Neural cell (in vitro differentiated cells): ENCODE measurements around the gene RAI1. TPM values are rescaled to one million over a fixed set of nuclear protein-coding genes. Genes with fewer than 3 reads are reported as not detected.
"Not testable (repeated sequence)": the region's sequence is repeated elsewhere in the genome, so short reads cannot be mapped to it uniquely, and the experiment has no call there.

ENCODE experiments used
- H2AFZ ChIP-seq: fragments of 200-600, 300-800 bp; sonication (generic), shearing (Covaris generic); 2 replicates; pipeline ENCODE4 v1.6.0; 2014; ENCODE audit warnings: low read depth, mild to moderate bottlenecking, antibody characterized with exemption, low read length, moderate library complexity
- H3F3A ChIP-seq: fragments of 200-600 bp; shearing (Covaris generic); 2 replicates; pipeline ENCODE4 v1.6.1; 2016; ENCODE audit warnings: mild to moderate bottlenecking, moderate library complexity, mixed read lengths, antibody characterized with exemption, low read length; ENCODE audit not compliant: insufficient read depth, poor library complexity, severe bottlenecking
- H3K27ac ChIP-seq: fragments of 200-600, 300-800 bp; sonication (generic), shearing (Covaris generic); 2 replicates; pipeline ENCODE4 v1.5.1; 2014; ENCODE audit warnings: mild to moderate bottlenecking, low read length, moderate library complexity
- H3K27me3 ChIP-seq: fragments of 300-800, 200-600 bp; sonication (generic), shearing (Covaris generic); 2 replicates; pipeline ENCODE4 v1.6.0; 2014; ENCODE audit warnings: mild to moderate bottlenecking, low read depth, low read length, moderate library complexity; ENCODE audit not compliant: insufficient read depth
- H3K36me3 ChIP-seq: fragments of 300-800, 200-600 bp; sonication (generic), shearing (Covaris generic); 2 replicates; pipeline ENCODE4 v1.5.1; 2014; ENCODE audit warnings: mild to moderate bottlenecking, antibody characterized with exemption, low read length, moderate library complexity; ENCODE audit not compliant: insufficient read depth
- H3K4me2 ChIP-seq: fragments of 300-800, 200-600 bp; sonication (generic), shearing (Covaris generic); 2 replicates; pipeline ENCODE4 v1.6.0; 2014; ENCODE audit warnings: mild to moderate bottlenecking, low read length
- H3K4me3 ChIP-seq: fragments of 300-800, 200-600 bp; sonication (generic), shearing (Covaris generic); 2 replicates; pipeline ENCODE4 v1.5.1; 2014; ENCODE audit warnings: mild to moderate bottlenecking, low read length, moderate library complexity
- H3K79me2 ChIP-seq: fragments of 200-600 bp; shearing (Covaris generic); replicated peaks from 2 replicates; pipeline ENCODE4 v1.6.0; 2014; ENCODE audit warnings: mild to moderate bottlenecking, low read length, moderate library complexity; ENCODE audit not compliant: insufficient read depth
- H3K9ac ChIP-seq: fragments of 300-800, 200-600 bp; sonication (generic), shearing (Covaris generic); 2 replicates; pipeline ENCODE4 v1.6.1; 2016; ENCODE audit warnings: mild to moderate bottlenecking, low read length, mixed read lengths
- H3K9me2 ChIP-seq: fragments of 200-600 bp; shearing (Covaris generic); 2 replicates; pipeline ENCODE4 v1.6.1; 2016; ENCODE audit warnings: mild to moderate bottlenecking, low read length, mixed read lengths; ENCODE audit not compliant: insufficient read depth
- H3K9me3 ChIP-seq: fragments of 200-600, 300-800 bp; sonication (generic), shearing (Covaris generic); 2 replicates; pipeline ENCODE4 v1.6.1; 2016; ENCODE audit warnings: mild to moderate bottlenecking, mixed run types, low read length, moderate library complexity, mixed read lengths
- H4K20me1 ChIP-seq: fragments of 200-600 bp; shearing (Covaris generic); 2 replicates; pipeline ENCODE4 v1.6.1; 2016; ENCODE audit warnings: mild to moderate bottlenecking, mixed run types; ENCODE audit not compliant: insufficient read depth
- CTCF ChIP-seq: fragments of 450-650 bp; IDR thresholded peaks from 2 replicates; pipeline ENCODE4 v1.5.1; 2014; ENCODE audit warnings: antibody characterized with exemption, mild to moderate bottlenecking, moderate library complexity; ENCODE audit not compliant: poor library complexity, severe bottlenecking
- EP300 ChIP-seq: fragments of 450-650 bp; conservative IDR thresholded peaks from 2 replicates; pipeline ENCODE4 v1.6.1; 2014; ENCODE audit warnings: antibody characterized with exemption, mild to moderate bottlenecking, moderate library complexity; ENCODE audit not compliant: poor library complexity, severe bottlenecking
- EZH2 ChIP-seq: fragments of 200-600, 300-800 bp; shearing (Covaris generic), sonication (generic); IDR thresholded peaks from 2 replicates; pipeline ENCODE4 v1.6.1; 2014; ENCODE audit warnings: antibody characterized with exemption, low read length, borderline replicate concordance, mild to moderate bottlenecking; ENCODE audit not compliant: insufficient read depth, poor library complexity, severe bottlenecking
- MXI1 ChIP-seq: fragments of 450-650 bp; conservative IDR thresholded peaks from 2 replicates; pipeline ENCODE4 v1.6.1; 2014; ENCODE audit warnings: antibody characterized with exemption, mild to moderate bottlenecking; ENCODE audit not compliant: poor library complexity, severe bottlenecking
- POLR2AphosphoS5 ChIP-seq: IDR thresholded peaks from 2 replicates; pipeline ENCODE4 v1.6.1; 2012
- RAD21 ChIP-seq: fragments of 450-650 bp; conservative IDR thresholded peaks from 2 replicates; pipeline ENCODE4 v1.6.1; 2014; ENCODE audit warnings: antibody characterized with exemption, mild to moderate bottlenecking, moderate library complexity
- SMC3 ChIP-seq: fragments of 450-650 bp; conservative IDR thresholded peaks from 2 replicates; pipeline ENCODE4 v1.6.1; 2014; ENCODE audit warnings: antibody characterized with exemption, mild to moderate bottlenecking, moderate library complexity; ENCODE audit not compliant: poor library complexity
- TAF1 ChIP-seq: IDR thresholded peaks from 2 replicates; pipeline ENCODE4 v1.6.1; 2012; ENCODE audit warnings: low read depth
- polyA plus RNA-seq: library from polyadenylated mRNA; depleted of rRNA; stranded (reverse); fragments of >200 nt; gene quantifications from 2 replicates; pipeline ENCODE4 v1.2.3, GENCODE V29; 2014
- TF ChIP-seq, protein P1 (sequence below): IDR thresholded peaks from 2 replicates; pipeline ENCODE4 v1.6.1; 2012; ENCODE audit warnings: borderline replicate concordance

RAI1 gene
- polyA plus RNA-seq, 1 donor from 2014 or later = 16.9 TPM

GRCh38 chr17:17806611-17807274, 125.5 kb downstream of the RAI1 start:
- Histone ChIP-seq H3K9me3 (no peaks in the 10 kb centered on the region), H3K36me3 (no peaks in the 10 kb centered on the region), H3K9me2 (no peaks in the 10 kb centered on the region), H3F3A (no peaks in the 10 kb centered on the region), H4K20me1 (no peaks in the 10 kb centered on the region), H2AFZ (no peak overlapping the region), H3K4me3 (no peak overlapping the region), H3K79me2 (peaks cover 7% of the 10 kb centered on the region), H3K27ac (no peak overlapping the region), H3K27me3 (no peaks in the 10 kb centered on the region), H3K4me2 (no peak overlapping the region), H3K9ac (no peak overlapping the region)
- TF ChIP-seq RAD21 = no peak
- no peak for TF ChIP-seq POLR2AphosphoS5
- TF ChIP-seq MXI1 = no peak
- no peak for TF ChIP-seq EZH2
- TF ChIP-seq TAF1 = no peak
- TF ChIP-seq EP300 = no peak
- no peak for TF ChIP-seq CTCF
- TF ChIP-seq, protein P1, sequence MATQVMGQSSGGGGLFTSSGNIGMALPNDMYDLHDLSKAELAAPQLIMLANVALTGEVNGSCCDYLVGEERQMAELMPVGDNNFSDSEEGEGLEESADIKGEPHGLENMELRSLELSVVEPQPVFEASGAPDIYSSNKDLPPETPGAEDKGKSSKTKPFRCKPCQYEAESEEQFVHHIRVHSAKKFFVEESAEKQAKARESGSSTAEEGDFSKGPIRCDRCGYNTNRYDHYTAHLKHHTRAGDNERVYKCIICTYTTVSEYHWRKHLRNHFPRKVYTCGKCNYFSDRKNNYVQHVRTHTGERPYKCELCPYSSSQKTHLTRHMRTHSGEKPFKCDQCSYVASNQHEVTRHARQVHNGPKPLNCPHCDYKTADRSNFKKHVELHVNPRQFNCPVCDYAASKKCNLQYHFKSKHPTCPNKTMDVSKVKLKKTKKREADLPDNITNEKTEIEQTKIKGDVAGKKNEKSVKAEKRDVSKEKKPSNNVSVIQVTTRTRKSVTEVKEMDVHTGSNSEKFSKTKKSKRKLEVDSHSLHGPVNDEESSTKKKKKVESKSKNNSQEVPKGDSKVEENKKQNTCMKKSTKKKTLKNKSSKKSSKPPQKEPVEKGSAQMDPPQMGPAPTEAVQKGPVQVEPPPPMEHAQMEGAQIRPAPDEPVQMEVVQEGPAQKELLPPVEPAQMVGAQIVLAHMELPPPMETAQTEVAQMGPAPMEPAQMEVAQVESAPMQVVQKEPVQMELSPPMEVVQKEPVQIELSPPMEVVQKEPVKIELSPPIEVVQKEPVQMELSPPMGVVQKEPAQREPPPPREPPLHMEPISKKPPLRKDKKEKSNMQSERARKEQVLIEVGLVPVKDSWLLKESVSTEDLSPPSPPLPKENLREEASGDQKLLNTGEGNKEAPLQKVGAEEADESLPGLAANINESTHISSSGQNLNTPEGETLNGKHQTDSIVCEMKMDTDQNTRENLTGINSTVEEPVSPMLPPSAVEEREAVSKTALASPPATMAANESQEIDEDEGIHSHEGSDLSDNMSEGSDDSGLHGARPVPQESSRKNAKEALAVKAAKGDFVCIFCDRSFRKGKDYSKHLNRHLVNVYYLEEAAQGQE = no peak

- Histone ChIP-seq H3K27me3 (no peaks in the 10 kb centered on the region), H4K20me1 (no peaks in the 10 kb centered on the region), H3K79me2 (peaks cover 7% of the 10 kb centered on the region), H3K4me2 (no peak overlapping the region), H2AFZ (no peak overlapping the region), H3K9me2 (no peaks in the 10 kb centered on the region), H3K27ac (no peak overlapping the region), H3K36me3 (no peaks in the 10 kb centered on the region), H3K9ac (no peak overlapping the region), H3K4me3 (no peak overlapping the region), H3K9me3 (no peaks in the 10 kb centered on the region), H3F3A (no peaks in the 10 kb centered on the region)
- TF ChIP-seq EP300 (no peak), EZH2 (no peak), TAF1 (no peak), MXI1 (no peak), POLR2AphosphoS5 (no peak), SMC3 (no peak), RAD21 (no peak)
- TF ChIP-seq, protein P1 = no peak
Observed at GRCh38 chr17:17807440-17807839, 126.2 kb downstream of the RAI1 start.

- H2AFZ ChIP-seq, H3K36me3 ChIP-seq, H3K9me3 ChIP-seq, H3K9me2 ChIP-seq, H3K4me2 ChIP-seq, H3K27ac ChIP-seq, H3K9ac ChIP-seq, H3F3A ChIP-seq, H3K79me2 ChIP-seq, H3K27me3 ChIP-seq, H4K20me1 ChIP-seq, H3K4me3 ChIP-seq: not testable (repeated sequence)
Observed at GRCh38 chr17:17808200-17808599, 126.9 kb downstream of the RAI1 start.
